Neural progenitor cell (in vitro differentiated cells): Measurements from ENCODE around the gene SEMA3B. TPM values are rescaled to one million over a fixed set of nuclear protein-coding genes. Genes with fewer than 3 reads are reported as not detected.

Experiments used
- DNase-seq: peaks from one replicate; pipeline ENCODE4 v3.0.0-alpha.2; 2016; ENCODE audit warnings: low spot score
- H2AFZ ChIP-seq: fragments of 200-600 bp; sonication (generic); replicated peaks from 2 replicates; pipeline ENCODE4 v1.6.1; 2016; ENCODE audit warnings: antibody characterized with exemption
- H3F3A ChIP-seq: fragments of 200-600 bp; sonication (generic); 2 replicates; pipeline ENCODE4 v1.6.1; 2016; ENCODE audit warnings: antibody characterized with exemption, low read depth
- H3K27ac ChIP-seq: fragments of 200-600 bp; sonication (generic); 2 replicates; pipeline ENCODE4 v1.5.1; 2016; ENCODE audit warnings: mild to moderate bottlenecking
- H3K27me3 ChIP-seq: fragments of 200-600 bp; sonication (generic); 2 replicates; pipeline ENCODE4 v1.6.1; 2016; ENCODE audit warnings: mild to moderate bottlenecking, moderate library complexity
- H3K36me3 ChIP-seq: fragments of 200-600 bp; sonication (generic); 2 replicates; pipeline ENCODE4 v1.5.1; 2016
- H3K4me1 ChIP-seq: fragments of 200-600 bp; sonication (generic); 2 replicates; pipeline ENCODE4 v1.6.1; 2016; ENCODE audit warnings: mixed run types
- H3K4me2 ChIP-seq: fragments of 200-600 bp; sonication (generic); 2 replicates; pipeline ENCODE4 v1.6.1; 2016
- H3K4me3 ChIP-seq: fragments of 200-600 bp; sonication (generic); 2 replicates; pipeline ENCODE4 v1.5.1; 2016
- H3K79me2 ChIP-seq: fragments of 200-600 bp; sonication (generic); 2 replicates; pipeline ENCODE4 v1.6.1; 2016; ENCODE audit warnings: low read depth
- H3K9ac ChIP-seq: fragments of 200-600 bp; sonication (generic); 2 replicates; pipeline ENCODE4 v1.6.1; 2016
- H3K9me3 ChIP-seq: fragments of 200-600 bp; sonication (generic); 2 replicates; pipeline ENCODE4 v1.5.1; 2016; ENCODE audit warnings: low read depth
- H4K20me1 ChIP-seq: fragments of 200-600 bp; sonication (generic); 2 replicates; pipeline ENCODE4 v1.6.1; 2016; ENCODE audit warnings: low read depth
- H3K27ac Mint-ChIP-seq: 3 replicates; pipeline ENCODE4 v1.8.0; 2021; ENCODE audit warnings: mixed read lengths
- H3K27me3 Mint-ChIP-seq: 2 replicates; pipeline ENCODE4 v1.8.0; 2022; ENCODE audit warnings: low read depth, mild to moderate bottlenecking, inconsistent platforms, moderate library complexity, mixed read lengths; ENCODE audit not compliant: insufficient read depth
- H3K36me3 Mint-ChIP-seq: 3 replicates; pipeline ENCODE4 v1.8.0; 2021; ENCODE audit warnings: mixed read lengths
- H3K4me1 Mint-ChIP-seq: 3 replicates; pipeline ENCODE4 v1.8.0; 2021; ENCODE audit warnings: mixed read lengths
- H3K4me3 Mint-ChIP-seq: 3 replicates; pipeline ENCODE4 v1.8.0; 2021; ENCODE audit warnings: mild to moderate bottlenecking, moderate library complexity, mixed read lengths
- H3K9me3 Mint-ChIP-seq: 3 replicates; pipeline ENCODE4 v1.8.0; 2020; ENCODE audit warnings: mixed read lengths
- CTCF ChIP-seq: fragments of 200-600 bp; sonication (generic); IDR thresholded peaks from 2 replicates; pipeline ENCODE4 v1.5.1; 2017; ENCODE audit warnings: antibody characterized with exemption, mild to moderate bottlenecking
- EZH2 ChIP-seq: fragments of 200-600 bp; sonication (generic); IDR thresholded peaks from 2 replicates; pipeline ENCODE4 v1.6.1; 2017; ENCODE audit warnings: antibody characterized with exemption, mild to moderate bottlenecking, moderate library complexity
- EZH2phosphoT487 ChIP-seq: fragments of 200-600 bp; sonication (generic); IDR thresholded peaks from 2 replicates; pipeline ENCODE4 v1.6.1; 2017; ENCODE audit warnings: antibody characterized with exemption
- total RNA-seq: library from RNA; depleted of rRNA; stranded (reverse); fragments of >200 nt; gene quantifications from 2 replicates; pipeline ENCODE4 v1.2.3, GENCODE V29; 2015; ENCODE audit warnings: low replicate concordance

Gene SEMA3B
- total RNA-seq, 1 donor from 2014 or later = 0.80 TPM

GRCh38 chr3:50231581-50231980 is 37.4 kb upstream of the SEMA3B start:
- Mint-ChIP-seq H3K4me1 (peaks cover 65% of the 10 kb centered on the region), H3K27ac (peak overlapping the region; percentile 76), H3K36me3 (peaks cover 5% of the 10 kb centered on the region), H3K27me3 (peaks cover 14% of the 10 kb centered on the region), H3K4me3 (no peak overlapping the region), H3K9me3 (no peaks in the 10 kb centered on the region)
- TF ChIP-seq EZH2 (no peak), EZH2phosphoT487 (no peak), CTCF (no peak)
- Histone ChIP-seq H3K36me3 (no peaks in the 10 kb centered on the region), H3K27me3 (peaks cover 7% of the 10 kb centered on the region), H2AFZ (no peak overlapping the region), H3K4me2 (peak overlapping the region; percentile 45), H3K9ac (no peak overlapping the region), H3K4me1 (peaks cover 38% of the 10 kb centered on the region), H4K20me1 (peaks cover 4% of the 10 kb centered on the region), H3F3A (peaks cover 26% of the 10 kb centered on the region), H3K9me3 (no peaks in the 10 kb centered on the region), H3K4me3 (no peak overlapping the region), H3K79me2 (peaks cover 6% of the 10 kb centered on the region), H3K27ac (no peak overlapping the region)
- peak; percentile 61 for DNase-seq

DNA sequence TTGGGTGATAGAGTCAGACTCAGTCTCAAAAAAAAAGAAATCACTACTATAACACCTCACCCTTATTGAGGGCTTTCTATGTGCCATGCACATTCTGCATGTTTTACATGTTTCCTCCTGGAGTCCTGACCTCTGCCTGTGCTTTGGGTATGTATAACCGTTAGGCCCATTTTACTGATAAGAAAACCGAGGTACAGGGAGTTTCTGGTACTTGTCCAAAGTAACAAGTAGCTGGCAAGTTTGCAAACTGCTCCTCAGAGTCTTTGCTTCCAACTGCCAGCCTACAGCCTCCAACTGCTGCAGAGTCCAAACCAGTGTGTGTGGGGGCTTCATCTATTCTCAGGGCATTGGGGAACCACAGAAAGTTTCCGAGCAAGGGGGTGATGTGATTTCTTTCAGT is 36.6 kb upstream of the SEMA3B start:
- peak overlapping the region; percentile 81 for H3K4me3 Mint-ChIP-seq
- no peaks in the 10 kb centered on the region for H3K9me3 Mint-ChIP-seq
- DNase-seq = no peak
- Histone ChIP-seq H2AFZ (no peak overlapping the region), H3K9ac (no peak overlapping the region), H3K4me3 (no peak overlapping the region), H3K27ac (no peak overlapping the region), H3K36me3 (no peaks in the 10 kb centered on the region), H3K27me3 (no peaks in the 10 kb centered on the region), H3K79me2 (peaks cover 14% of the 10 kb centered on the region), H3K4me1 (peaks cover 38% of the 10 kb centered on the region), H4K20me1 (peaks cover 11% of the 10 kb centered on the region), H3K9me3 (no peaks in the 10 kb centered on the region), H3K4me2 (no peak overlapping the region), H3F3A (peaks cover 26% of the 10 kb centered on the region)
- H3K4me1 Mint-ChIP-seq = peaks cover 62% of the 10 kb centered on the region
- no peak for TF ChIP-seq EZH2phosphoT487
- no peak for TF ChIP-seq CTCF
- no peak for TF ChIP-seq EZH2
- H3K27ac Mint-ChIP-seq = peak overlapping the region; percentile 99
- H3K27me3 Mint-ChIP-seq = peaks cover 13% of the 10 kb centered on the region
- peaks cover 5% of the 10 kb centered on the region for H3K36me3 Mint-ChIP-seq

- Mint-ChIP-seq H3K9me3 (no peaks in the 10 kb centered on the region), H3K4me3 (peak overlapping the region; percentile 81), H3K4me1 (peaks cover 63% of the 10 kb centered on the region), H3K27me3 (peaks cover 15% of the 10 kb centered on the region), H3K27ac (peak overlapping the region; percentile 99), H3K36me3 (peaks cover 5% of the 10 kb centered on the region)
- Histone ChIP-seq H4K20me1 (peaks cover 20% of the 10 kb centered on the region), H3K4me2 (peak overlapping the region; percentile 57), H3K79me2 (peaks cover 22% of the 10 kb centered on the region), H3K9me3 (no peaks in the 10 kb centered on the region), H3K27me3 (no peaks in the 10 kb centered on the region), H3K27ac (no peak overlapping the region), H3F3A (peaks cover 24% of the 10 kb centered on the region), H3K36me3 (no peaks in the 10 kb centered on the region), H3K9ac (no peak overlapping the region), H2AFZ (no peak overlapping the region), H3K4me1 (peaks cover 39% of the 10 kb centered on the region), H3K4me3 (no peak overlapping the region)
- TF ChIP-seq EZH2 (no peak), EZH2phosphoT487 (no peak), CTCF (no peak)
- peak; percentile 72 for DNase-seq
Measured at GRCh38 chr3:50233176-50233575, 35.8 kb upstream of the SEMA3B start.
